ENCODE results near the gene MCCC1.

- TF ChIP-seq RARB (CRISPR knock-in tag; IDR thresholded peaks at IDR 0.05) (no peak), GLIS3 (CRISPR knock-in tag; IDR thresholded peaks at IDR 0.05) (no peak), TSHZ2 (CRISPR knock-in tag; IDR thresholded peaks at IDR 0.05) (no peak), PPARA (CRISPR knock-in tag; IDR thresholded peaks at IDR 0.05; ENCODE audit: borderline replicate concordance) (no peak), ZNF565 (CRISPR knock-in tag; conservative IDR thresholded peaks at IDR 0.05; ENCODE audit: low read depth) (no peak), ARNTL (CRISPR knock-in tag; IDR thresholded peaks at IDR 0.05; ENCODE audit: borderline replicate concordance, low read depth) (no peak), CREB5 (CRISPR knock-in tag; IDR thresholded peaks at IDR 0.05; ENCODE audit: low read depth) (no peak), ZFP30 (CRISPR knock-in tag; IDR thresholded peaks at IDR 0.05) (no peak), ESRRG (CRISPR knock-in tag; IDR thresholded peaks at IDR 0.05) (no peak)
Observed at GRCh38 chr3:183031826-183032225, 67.5 kb downstream of the MCCC1 start.

Measured in SK-N-SH treated with all-trans-retinoic acid at 6 μM for 48 hours (cell line).